Endothelial cell of umbilical vein (primary cell): ENCODE results near the gene MMS22L. TPM values are rescaled to one million over a fixed set of nuclear protein-coding genes. Genes with fewer than 3 reads are reported as not detected.

ENCODE experiments used
- BruUV-seq: library from RNA; stranded (reverse); fragments of 400-500 nt; replicated peaks from 2 replicates; lab custom pipeline; 2021; lab: Mats Ljungman, UMichigan
- CTCF ChIA-PET: fragments of 300-600, 350-600 bp; sonication (Branson Sonifier 250); formaldehyde crosslinking; loops from one replicate; lab custom pipeline; 2021; ENCODE audit warnings: antibody characterized with exemption, inconsistent platforms; lab: Charles Lee
- POLR2A ChIA-PET: fragments of 300-600, 350-600 bp; sonication (Branson Sonifier 250); formaldehyde crosslinking; loops from one replicate; lab custom pipeline; 2021; ENCODE audit warnings: antibody characterized with exemption, inconsistent platforms; lab: Charles Lee
- DNase-seq: peaks from one replicate; pipeline ENCODE4 v3.0.0-alpha.2; 2011; ENCODE audit warnings: low read depth, low spot score
- FAIRE-seq: peaks from 2 replicates; lab custom pipeline; 2011; peaks lifted over from hg19 to GRCh38; lab: Jason Lieb, UNC
- H2AFZ ChIP-seq: 2 replicates; pipeline ENCODE4 v1.6.0; 2012; ENCODE audit warnings: low read depth, low read length, control low read depth, inconsistent platforms
- H3K27ac ChIP-seq: 2 replicates; pipeline ENCODE4 v1.5.1; 2011; ENCODE audit warnings: low read depth, mild to moderate bottlenecking, control low read depth, low read length, moderate library complexity; ENCODE audit not compliant: insufficient read depth
- H3K27me3 ChIP-seq, 2 experiments: 2 replicates each; pipeline versions ENCODE4 v1.6.0 to v1.6.1; 2011; ENCODE audit warnings: low read length in 2 of 2, mixed read lengths in 1 of 2; ENCODE audit not compliant: control insufficient read depth in 2 of 2, insufficient read depth in 2 of 2
- H3K36me3 ChIP-seq, 2 experiments: 2 replicates in 1 of 2; 3 replicates in 1 of 2; pipeline ENCODE4 v1.5.1; 2011; ENCODE audit warnings: low read length in 2 of 2, mild to moderate bottlenecking in 1 of 2, moderate library complexity in 1 of 2; ENCODE audit not compliant: control insufficient read depth in 2 of 2, insufficient read depth in 2 of 2; ENCODE audit errors: extremely low read depth in 1 of 2
- H3K4me1 ChIP-seq: 3 replicates; pipeline ENCODE4 v1.5.1; 2011; ENCODE audit warnings: mild to moderate bottlenecking, low read length; ENCODE audit not compliant: control insufficient read depth, insufficient read depth; ENCODE audit errors: extremely low read depth
- H3K4me2 ChIP-seq: 2 replicates; pipeline ENCODE4 v1.6.1; 2011; ENCODE audit warnings: low read length, control low read depth, mixed read lengths; ENCODE audit not compliant: insufficient read depth
- H3K4me3 ChIP-seq, 3 experiments: fragments of 200-600 bp in 1 of 3; sonication (generic), shearing (Covaris generic) in 1 of 3; replicated peaks in 1 of 3; 2 replicates each; pipeline ENCODE4 v1.5.1; 2011 to 2016; ENCODE audit warnings: control low read depth in 3 of 3, low read length in 3 of 3, mild to moderate bottlenecking in 2 of 3, inconsistent platforms in 1 of 3, low read depth in 1 of 3, moderate library complexity in 1 of 3; ENCODE audit not compliant: insufficient read depth in 1 of 3
- H3K79me2 ChIP-seq: 2 replicates; pipeline ENCODE4 v1.6.0; 2012; ENCODE audit warnings: low read length, inconsistent platforms; ENCODE audit not compliant: control insufficient read depth, insufficient read depth
- H3K9ac ChIP-seq: replicated peaks from 2 replicates; pipeline ENCODE3; 2011; ENCODE audit warnings: low read length, control low read depth; ENCODE audit not compliant: insufficient read depth; ENCODE audit errors: extremely low read depth
- H3K9me1 ChIP-seq: replicated peaks from 3 replicates; pipeline ENCODE4 v1.6.0; 2011; ENCODE audit warnings: mild to moderate bottlenecking, low read length; ENCODE audit not compliant: control insufficient read depth, insufficient read depth; ENCODE audit errors: extremely low read depth
- H3K9me3 ChIP-seq: replicated peaks from 2 replicates; pipeline ENCODE4 v1.5.1; 2012; ENCODE audit warnings: low read length, inconsistent platforms; ENCODE audit not compliant: control insufficient read depth, insufficient read depth
- H4K20me1 ChIP-seq: replicated peaks from 2 replicates; pipeline ENCODE3; 2011; ENCODE audit warnings: mild to moderate bottlenecking, low read length; ENCODE audit not compliant: control insufficient read depth, insufficient read depth; ENCODE audit errors: extremely low read depth
- CTCF ChIP-seq, 2 donors: IDR thresholded peaks; 1 replicate in 1 of 2; 2 replicates in 1 of 2; pipeline ENCODE4 v1.5.1; 2011; ENCODE audit warnings: low read length in 2 of 2, mild to moderate bottlenecking in 2 of 2, moderate library complexity in 2 of 2, control low read depth in 1 of 2, inconsistent platforms in 1 of 2, low read depth in 1 of 2; ENCODE audit not compliant: insufficient read depth in 1 of 2; ENCODE audit errors: extremely low read depth in 1 of 2
- EZH2 ChIP-seq: IDR thresholded peaks from 2 replicates; pipeline ENCODE4 v1.6.1; 2012; ENCODE audit warnings: borderline replicate concordance, low read depth, mild to moderate bottlenecking, moderate library complexity, low read length, inconsistent platforms; ENCODE audit not compliant: severe bottlenecking
- FOS ChIP-seq: IDR thresholded peaks from 2 replicates; pipeline ENCODE4 v1.6.1; 2011; ENCODE audit warnings: mild to moderate bottlenecking, low read length, moderate library complexity, borderline replicate concordance; ENCODE audit not compliant: insufficient read depth
- GATA2 ChIP-seq: IDR thresholded peaks from 2 replicates; pipeline ENCODE4 v1.7.0; 2011; ENCODE audit warnings: low read depth, mild to moderate bottlenecking, moderate library complexity, mixed read lengths, low read length; ENCODE audit not compliant: insufficient read length, insufficient read depth
- JUN ChIP-seq: IDR thresholded peaks from 2 replicates; pipeline ENCODE4 v1.6.1; 2011; ENCODE audit warnings: borderline replicate concordance, low read depth; ENCODE audit not compliant: insufficient read length, insufficient read depth
- MAX ChIP-seq: IDR thresholded peaks from 2 replicates; pipeline ENCODE4 v1.6.1; 2011; ENCODE audit not compliant: insufficient read depth, insufficient read length
- MYC ChIP-seq: IDR thresholded peaks from one replicate; pipeline ENCODE4 v1.6.1; 2011; ENCODE audit warnings: mild to moderate bottlenecking, low read depth, low read length
- POLR2A ChIP-seq: IDR thresholded peaks from 2 replicates; pipeline ENCODE4 v1.6.1; 2012; ENCODE audit warnings: low read depth, mild to moderate bottlenecking, control low read depth, low read length
- POLR2AphosphoS5 ChIP-seq: IDR thresholded peaks from 2 replicates; pipeline ENCODE4 v1.6.1; 2012; ENCODE audit warnings: low read depth, mild to moderate bottlenecking, control low read depth, low read length, moderate library complexity; ENCODE audit not compliant: insufficient read depth
- dilution Hi-C: fragments of 300-500 bp; cut with MboI; formaldehyde crosslinking; loops from one replicate; pipeline ENCODE4 v1.15.0; 2019; ENCODE audit warnings: low sequenced_read_pairs; ENCODE audit not compliant: extremely low pct_ligation_motif_present
- intact Hi-C: fragments of 100-400 bp; cut with micrococcal nuclease; formaldehyde crosslinking; loops from one replicate; pipeline ENCODE4 v1.10.0; 2022
- polyA plus RNA-seq, 4 experiments: library from polyadenylated mRNA; depleted of rRNA in 3 of 4; stranded (reverse) in 3 of 4; unstranded in 1 of 4; fragments of >200 nt; gene quantifications; 2 replicates each; pipeline versions ENCODE4 v1.2.1 to v1.2.3, GENCODE V29; 2011 to 2012; ENCODE audit warnings: missing spikeins in 1 of 4
- total RNA-seq: library from RNA; stranded (reverse); gene quantifications from 2 replicates; pipeline ENCODE4 v1.2.3, GENCODE V29; 2021

The MMS22L gene
- total and polyA plus RNA-seq, 2 donors (not counting 3 experiments of a cell fraction or from before 2014, with no cell fraction given): 5.5 to 19.3 TPM

GRCh38 chr6:97110626-97111025 is 172.4 kb downstream of the MMS22L start:
- Histone ChIP-seq H3K27me3 (peaks cover 0 to 12% of the 10 kb centered on the region in 2 experiments), H2AFZ (no peak overlapping the region), H3K9me1 (no peaks in the 10 kb centered on the region), H3K79me2 (no peaks in the 10 kb centered on the region), H3K4me3 (no peak overlapping the region), H3K9ac (no peak overlapping the region), H3K27ac (no peak overlapping the region), H3K4me1 (no peaks in the 10 kb centered on the region), H3K9me3 (no peaks in the 10 kb centered on the region), H3K4me2 (no peak overlapping the region), H3K36me3 (no peaks in the 10 kb centered on the region), H4K20me1 (no peaks in the 10 kb centered on the region)
- intact Hi-C loops (no loop called here), dilution Hi-C loops (no loop called here)
- POLR2A ChIA-PET: no interaction called here
- FAIRE-seq: peak; percentile 21
- DNase-seq: no peak
- TF ChIP-seq MAX (no peak), MYC (no peak), EZH2 (no peak), CTCF (IDR thresholded peaks at IDR 0.05; ENCODE audit: extremely low read depth in 1 of 2, insufficient read depth in 1 of 2, low read depth in 1 of 2, low read length in 2 of 2) (no peak), FOS (no peak), POLR2AphosphoS5 (no peak), GATA2 (no peak), JUN (no peak), POLR2A (no peak)
- CTCF ChIA-PET: no interaction called here
- no TSS peak for BruUV-seq
